HFFc6 (cell line): Measurements from ENCODE around the gene ARCN1. TPM values are rescaled to one million over a fixed set of nuclear protein-coding genes. Genes with fewer than 3 reads are reported as not detected.

Experiments
- DNase-seq: peaks from one replicate; pipeline ENCODE4 v3.0.0-alpha.2; 2018
- H3K27ac Mint-ChIP-seq: 2 replicates; pipeline ENCODE4 v1.8.0; 2020; ENCODE audit warnings: mild to moderate bottlenecking, mixed read lengths
- H3K27me3 Mint-ChIP-seq: 2 replicates; pipeline ENCODE4 v1.8.0; 2021; ENCODE audit warnings: mild to moderate bottlenecking, moderate library complexity, mixed read lengths; ENCODE audit not compliant: insufficient read depth
- H3K36me3 Mint-ChIP-seq: 2 replicates; pipeline ENCODE4 v1.8.0; 2021; ENCODE audit warnings: low read depth, mixed read lengths
- H3K4me1 Mint-ChIP-seq: 2 replicates; pipeline ENCODE4 v1.8.0; 2020; ENCODE audit warnings: low read depth, mixed read lengths
- H3K4me3 Mint-ChIP-seq: 2 replicates; pipeline ENCODE4 v1.8.0; 2020; ENCODE audit warnings: mild to moderate bottlenecking, moderate library complexity, mixed read lengths
- H3K9me3 Mint-ChIP-seq: 2 replicates; pipeline ENCODE4 v1.8.0; 2020; ENCODE audit warnings: mild to moderate bottlenecking, mixed read lengths
- long read RNA-seq: library from polyadenylated mRNA; unstranded; transcript quantifications from one replicate; pipeline ENCODE4 v2.0.0, GENCODE V29; 2019
- total RNA-seq, 6 experiments: library from RNA; stranded (reverse); fragmentation: NEBNext Ultra II Directional; extraction: Animal tissue kit (Norgen Biotek cat#: 25700); gene quantifications; 2 replicates in 1 of 6; 3 replicates in 5 of 6; pipeline ENCODE4 v1.2.3, GENCODE V29; 2021
- TF ChIP-seq, protein P1 (sequence below): fragments of 200-600 bp; sonication (generic); IDR thresholded peaks from 2 replicates; pipeline ENCODE4 v1.5.0; 2021; ENCODE audit warnings: antibody characterized with exemption, mild to moderate bottlenecking

The ARCN1 gene
- 100 to 1,000 TPM; 271 to 331 (median 319) TPM for total RNA-seq
- long read RNA-seq, full-length matches to known transcripts = 85 of 139 reads
- long read RNA-seq, partial matches to known transcripts = 49 of 139 reads
- long read RNA-seq, other reads (novel, unspliced or antisense) = 5 of 139 reads

DNA sequence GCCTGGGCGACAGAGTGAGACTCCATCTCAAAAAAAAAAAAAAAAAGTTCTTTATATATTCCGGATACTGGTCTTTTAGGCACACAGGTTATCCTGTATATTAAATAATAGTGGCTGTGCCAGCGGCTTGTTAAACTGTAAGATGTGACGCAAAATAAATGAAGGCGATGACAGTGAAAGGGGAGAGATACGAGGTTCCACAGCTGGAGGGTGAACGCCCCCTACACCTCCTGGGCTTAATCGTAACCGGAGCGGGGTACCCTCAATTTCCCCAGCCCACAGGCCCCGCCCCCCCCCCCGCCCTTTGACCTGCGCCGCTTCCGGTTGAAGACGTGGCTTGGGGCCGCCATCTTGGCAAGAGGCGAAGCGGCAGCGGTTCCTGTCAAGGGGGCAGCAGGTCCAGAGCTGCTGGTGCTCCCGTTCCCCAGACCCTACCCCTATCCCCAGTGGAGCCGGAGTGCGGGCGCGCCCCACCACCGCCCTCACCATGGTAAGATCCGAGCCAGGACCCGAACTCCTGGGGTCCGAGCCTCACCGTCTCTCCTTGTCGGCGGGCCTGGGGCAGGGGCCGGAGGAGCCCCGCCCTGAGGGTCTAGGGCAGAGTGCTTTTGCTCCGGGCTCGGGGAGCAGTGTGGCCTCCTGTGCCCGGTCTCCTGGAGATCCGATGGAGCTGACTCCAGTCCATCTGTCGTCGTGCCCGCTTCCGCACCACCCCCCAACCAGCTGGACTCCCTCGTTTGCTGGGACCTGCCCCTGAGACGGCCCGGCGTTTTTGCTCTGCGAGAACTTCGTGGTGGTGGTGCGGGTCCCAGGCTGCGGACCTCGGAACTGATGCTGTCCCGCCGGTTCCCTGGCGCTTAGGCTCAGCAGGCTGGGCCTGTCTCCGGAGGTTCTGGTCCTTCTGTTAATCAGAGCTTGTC lies at the start of gene ARCN1:
TSS of gene ARCN1 (plus strand) at position 349 of the 920 bp plus-strand sequence. CDS start at position 488, 139 bp downstream.
- peak within 1 kb of the TSS; percentile 94 for H3K4me3 Mint-ChIP-seq
- DNase-seq = peak; percentile 42
- peaks cover 30% of the 10 kb centered on the region for H3K36me3 Mint-ChIP-seq
- H3K4me1 Mint-ChIP-seq = peaks cover 40% of the 10 kb centered on the region
- TF ChIP-seq, protein P1, sequence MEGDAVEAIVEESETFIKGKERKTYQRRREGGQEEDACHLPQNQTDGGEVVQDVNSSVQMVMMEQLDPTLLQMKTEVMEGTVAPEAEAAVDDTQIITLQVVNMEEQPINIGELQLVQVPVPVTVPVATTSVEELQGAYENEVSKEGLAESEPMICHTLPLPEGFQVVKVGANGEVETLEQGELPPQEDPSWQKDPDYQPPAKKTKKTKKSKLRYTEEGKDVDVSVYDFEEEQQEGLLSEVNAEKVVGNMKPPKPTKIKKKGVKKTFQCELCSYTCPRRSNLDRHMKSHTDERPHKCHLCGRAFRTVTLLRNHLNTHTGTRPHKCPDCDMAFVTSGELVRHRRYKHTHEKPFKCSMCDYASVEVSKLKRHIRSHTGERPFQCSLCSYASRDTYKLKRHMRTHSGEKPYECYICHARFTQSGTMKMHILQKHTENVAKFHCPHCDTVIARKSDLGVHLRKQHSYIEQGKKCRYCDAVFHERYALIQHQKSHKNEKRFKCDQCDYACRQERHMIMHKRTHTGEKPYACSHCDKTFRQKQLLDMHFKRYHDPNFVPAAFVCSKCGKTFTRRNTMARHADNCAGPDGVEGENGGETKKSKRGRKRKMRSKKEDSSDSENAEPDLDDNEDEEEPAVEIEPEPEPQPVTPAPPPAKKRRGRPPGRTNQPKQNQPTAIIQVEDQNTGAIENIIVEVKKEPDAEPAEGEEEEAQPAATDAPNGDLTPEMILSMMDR = peak; percentile 11; the same call in 1 of the 2 replicates
- no peaks in the 10 kb centered on the region; the same call in 1 of the 2 replicates for H3K27me3 Mint-ChIP-seq
- peak within 1 kb of the TSS; percentile 97 for H3K27ac Mint-ChIP-seq
- H3K9me3 Mint-ChIP-seq = no peaks in the 10 kb centered on the region

DNA sequence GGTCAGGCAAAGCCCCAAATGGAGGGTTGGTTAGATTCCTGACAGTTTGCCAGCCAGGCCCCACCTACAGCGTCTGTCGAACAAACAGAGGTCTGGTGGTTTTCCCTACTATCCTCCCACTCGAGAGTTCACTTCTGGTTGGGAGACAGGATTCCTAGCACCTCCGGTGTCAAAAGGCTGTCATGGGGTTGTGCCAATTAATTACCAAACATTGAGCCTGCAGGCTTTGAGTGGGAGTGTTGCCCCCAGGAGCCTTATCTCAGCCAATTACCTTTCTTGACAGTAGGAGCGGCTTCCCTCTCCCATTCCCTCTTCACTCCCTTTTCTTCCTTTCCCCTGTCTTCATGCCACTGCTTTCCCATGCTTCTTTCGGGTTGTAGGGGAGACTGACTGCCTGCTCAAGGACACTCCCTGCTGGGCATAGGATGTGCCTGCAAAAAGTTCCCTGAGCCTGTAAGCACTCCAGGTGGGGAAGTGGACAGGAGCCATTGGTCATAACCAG lies 49.6 kb upstream of the ARCN1 start:
- Mint-ChIP-seq H3K9me3 (no peaks in the 10 kb centered on the region), H3K36me3 (peaks cover 29% of the 10 kb centered on the region), H3K27me3 (peaks cover 2% of the 10 kb centered on the region; the same call in 1 of the 2 replicates), H3K4me3 (no peak overlapping the region), H3K27ac (no peak overlapping the region), H3K4me1 (no peaks in the 10 kb centered on the region)
- TF ChIP-seq, protein P1 = peak; percentile 43; the same call in 1 of the 2 replicates
- DNase-seq = peak; percentile 26

DNA sequence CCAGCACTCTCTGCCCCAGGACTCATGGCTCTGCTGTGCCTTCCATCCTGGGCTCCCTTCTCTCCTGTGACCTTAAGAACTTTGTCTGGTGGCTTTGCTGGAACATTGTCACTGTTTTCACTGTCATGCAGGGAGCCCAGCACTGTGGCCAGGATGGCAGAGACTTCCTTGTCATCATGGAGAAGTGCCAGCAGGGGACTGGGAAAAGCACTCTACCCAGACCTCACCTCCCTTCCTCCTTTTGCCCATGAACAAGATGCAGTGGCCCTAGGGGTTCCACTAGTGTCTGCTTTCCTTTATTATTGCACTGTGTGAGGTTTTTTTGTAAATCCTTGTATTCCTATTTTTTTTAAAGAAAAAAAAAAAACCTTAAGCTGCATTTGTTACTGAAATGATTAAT lies 47.9 kb upstream of the ARCN1 start:
- Mint-ChIP-seq H3K4me1 (peaks cover 4% of the 10 kb centered on the region), H3K9me3 (no peaks in the 10 kb centered on the region), H3K27ac (no peak overlapping the region), H3K27me3 (peaks cover 8% of the 10 kb centered on the region), H3K4me3 (no peak overlapping the region), H3K36me3 (peaks cover 31% of the 10 kb centered on the region)
- no peak for DNase-seq
- TF ChIP-seq, protein P1 = no peak

DNA sequence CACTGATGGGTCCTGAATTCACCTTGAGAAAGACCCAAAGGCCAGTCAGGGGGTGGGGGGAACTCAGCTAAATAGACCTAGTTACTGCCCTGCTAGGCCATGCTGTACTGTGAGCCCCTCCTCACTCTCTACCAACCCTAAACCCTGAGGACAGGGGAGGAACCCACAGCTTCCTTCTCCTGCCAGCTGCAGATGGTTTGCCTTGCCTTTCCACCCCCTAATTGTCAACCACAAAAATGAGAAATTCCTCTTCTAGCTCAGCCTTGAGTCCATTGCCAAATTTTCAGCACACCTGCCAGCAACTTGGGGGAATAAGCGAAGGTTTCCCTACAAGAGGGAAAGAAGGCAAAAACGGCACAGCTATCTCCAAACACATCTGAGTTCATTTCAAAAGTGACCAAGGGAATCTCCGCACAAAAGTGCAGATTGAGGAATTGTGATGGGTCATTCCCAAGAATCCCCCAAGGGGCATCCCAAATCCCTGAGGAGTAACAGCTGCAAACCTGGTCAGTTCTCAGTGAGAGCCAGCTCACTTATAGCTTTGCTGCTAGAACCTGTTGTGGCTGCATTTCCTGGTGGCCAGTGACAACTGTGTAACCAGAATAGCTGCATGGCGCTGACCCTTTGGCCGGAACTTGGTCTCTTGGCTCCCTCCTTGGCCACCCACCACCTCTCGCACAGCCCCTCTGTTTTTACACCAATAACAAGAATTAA lies 47.3 kb upstream of the ARCN1 start:
- H3K4me1 Mint-ChIP-seq = peaks cover 10% of the 10 kb centered on the region
- no peaks in the 10 kb centered on the region for H3K9me3 Mint-ChIP-seq
- H3K36me3 Mint-ChIP-seq = peaks cover 26% of the 10 kb centered on the region
- TF ChIP-seq, protein P1 = no peak
- H3K4me3 Mint-ChIP-seq = no peak overlapping the region
- H3K27me3 Mint-ChIP-seq = peaks cover 8% of the 10 kb centered on the region
- no peak overlapping the region for H3K27ac Mint-ChIP-seq
- no peak for DNase-seq

DNA sequence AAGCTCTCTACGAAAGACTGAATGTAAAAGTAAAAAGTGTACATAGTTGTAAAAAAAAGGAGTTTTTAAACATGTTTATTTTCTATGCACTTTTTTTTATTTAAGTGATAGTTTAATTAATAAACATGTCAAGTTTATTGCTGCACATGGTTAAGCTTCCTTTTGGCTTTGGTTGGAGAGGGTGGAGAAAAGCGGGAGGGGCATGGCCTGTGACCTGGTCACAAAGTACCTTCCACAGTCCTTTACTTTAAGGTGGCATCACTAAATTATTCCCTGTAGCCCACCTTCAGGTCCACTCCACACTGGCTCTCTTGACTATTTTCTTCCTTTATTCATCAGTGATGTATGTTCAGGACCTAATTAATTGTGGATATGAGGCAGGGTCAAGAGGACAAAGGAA lies 45.5 kb upstream of the ARCN1 start:
- no peak for DNase-seq
- Mint-ChIP-seq H3K4me1 (peaks cover 19% of the 10 kb centered on the region), H3K4me3 (no peak overlapping the region), H3K36me3 (peaks cover 10% of the 10 kb centered on the region; the same call in 1 of the 2 replicates), H3K9me3 (no peaks in the 10 kb centered on the region), H3K27me3 (peaks cover 8% of the 10 kb centered on the region), H3K27ac (no peak overlapping the region)
- TF ChIP-seq, protein P1 = no peak
